Stimulated activated effector memory CD8-positive, alpha-beta T cell treated with anti-CD3 and anti-CD28 coated beads, Interleukin-12 subunit alpha, Interleukin-12 subunit beta, amount 100 ng/mL, for 72 hours (primary cell): Measurements from ENCODE around the gene STIM1.

Experiments
- ATAC-seq: fragments of 150-1000 bp; cut with Tn5 transposase; 2 replicates; pipeline ENCODE4 v1.10.0; 2021
- DNase-seq, 2 donors: peaks; one replicate each; pipeline ENCODE4 v3.0.0; 2021 to 2022; ENCODE audit warnings: low spot score in 2 of 2
- H3K27ac Mint-ChIP-seq: one replicate; pipeline ENCODE4 v1.8.0; 2022; ENCODE audit warnings: mild to moderate bottlenecking, mixed read lengths
- H3K36me3 Mint-ChIP-seq: one replicate; pipeline ENCODE4 v1.8.0; 2022; ENCODE audit warnings: mild to moderate bottlenecking, mixed read lengths
- H3K4me1 Mint-ChIP-seq: one replicate; pipeline ENCODE4 v1.8.0; 2022; ENCODE audit warnings: mixed read lengths
- H3K4me3 Mint-ChIP-seq: one replicate; pipeline ENCODE4 v1.8.0; 2022; ENCODE audit warnings: mild to moderate bottlenecking, mixed read lengths
- H3K9me3 Mint-ChIP-seq: one replicate; pipeline ENCODE4 v1.8.0; 2022; ENCODE audit warnings: mixed read lengths

STIM1 gene

GRCh38 chr11:3950996-3951660 is 95.7 kb downstream of the STIM1 start:
- peaks cover 96% of the 10 kb centered on the region for H3K4me1 Mint-ChIP-seq
- no peak for DNase-seq
- peaks cover 12% of the 10 kb centered on the region for H3K36me3 Mint-ChIP-seq
- peak overlapping the region; percentile 23 for H3K4me3 Mint-ChIP-seq
- peaks cover 3% of the 10 kb centered on the region for H3K9me3 Mint-ChIP-seq
- peak overlapping the region; percentile 93 for H3K27ac Mint-ChIP-seq
- no peak for ATAC-seq

GRCh38 chr11:3952715-3953114 is 97.3 kb downstream of the STIM1 start:
- Mint-ChIP-seq H3K4me1 (peaks cover 89% of the 10 kb centered on the region), H3K27ac (peak overlapping the region; percentile 95), H3K9me3 (peaks cover 3% of the 10 kb centered on the region), H3K36me3 (peaks cover 5% of the 10 kb centered on the region), H3K4me3 (no peak overlapping the region)
- ATAC-seq (no peak), DNase-seq (no peak)

GRCh38 chr11:3953327-3953726 is 97.9 kb downstream of the STIM1 start:
- H3K36me3 Mint-ChIP-seq = peaks cover 5% of the 10 kb centered on the region
- H3K9me3 Mint-ChIP-seq = peaks cover 3% of the 10 kb centered on the region
- no peak for DNase-seq
- H3K27ac Mint-ChIP-seq = peak overlapping the region; percentile 95
- H3K4me1 Mint-ChIP-seq = peaks cover 87% of the 10 kb centered on the region
- no peak overlapping the region for H3K4me3 Mint-ChIP-seq
- ATAC-seq = no peak

GRCh38 chr11:3954448-3955298 is 99.2 kb downstream of the STIM1 start:
- H3K9me3 Mint-ChIP-seq = peaks cover 3% of the 10 kb centered on the region
- ATAC-seq = peak; percentile 68
- peaks cover 86% of the 10 kb centered on the region for H3K4me1 Mint-ChIP-seq
- DNase-seq = no peak
- H3K36me3 Mint-ChIP-seq = peaks cover 5% of the 10 kb centered on the region
- H3K4me3 Mint-ChIP-seq = peak overlapping the region; percentile 63
- H3K27ac Mint-ChIP-seq = peak overlapping the region; percentile 95

- Mint-ChIP-seq H3K4me3 (peak overlapping the region; percentile 63), H3K27ac (peak overlapping the region; percentile 95), H3K4me1 (peaks cover 81% of the 10 kb centered on the region), H3K9me3 (peaks cover 3% of the 10 kb centered on the region), H3K36me3 (peaks cover 5% of the 10 kb centered on the region)
- DNase-seq (no peak), ATAC-seq (peak; percentile 75)
Measured at GRCh38 chr11:3955299-3955665, 99.8 kb downstream of the STIM1 start.

- DNase-seq = no peak
- peaks cover 3% of the 10 kb centered on the region for H3K9me3 Mint-ChIP-seq
- no peak for ATAC-seq
- H3K36me3 Mint-ChIP-seq = peaks cover 5% of the 10 kb centered on the region
- peaks cover 77% of the 10 kb centered on the region for H3K4me1 Mint-ChIP-seq
- peak overlapping the region; percentile 95 for H3K27ac Mint-ChIP-seq
- H3K4me3 Mint-ChIP-seq = peak overlapping the region; percentile 9
Measured at GRCh38 chr11:3956038-3956437, 100.6 kb downstream of the STIM1 start.

- peaks cover 5% of the 10 kb centered on the region for H3K36me3 Mint-ChIP-seq
- no peak overlapping the region for H3K27ac Mint-ChIP-seq
Measured at GRCh38 chr11:3956748-3957147, 101.3 kb downstream of the STIM1 start.

GRCh38 chr11:3957437-3957836 is 102.0 kb downstream of the STIM1 start:
- Mint-ChIP-seq H3K4me1 (peaks cover 76% of the 10 kb centered on the region), H3K4me3 (no peak overlapping the region)

More at GRCh38 chr11:3956748-3957147, 101.3 kb downstream of the STIM1 start:
- H3K4me3 Mint-ChIP-seq = no peak overlapping the region
- H3K4me1 Mint-ChIP-seq = peaks cover 76% of the 10 kb centered on the region
- DNase-seq (no peak), ATAC-seq (no peak)
- H3K9me3 Mint-ChIP-seq = peaks cover 3% of the 10 kb centered on the region

GRCh38 chr11:3958281-3958680 is 102.8 kb downstream of the STIM1 start:
- Mint-ChIP-seq H3K4me3 (no peak overlapping the region), H3K27ac (no peak overlapping the region), H3K9me3 (peaks cover 3% of the 10 kb centered on the region), H3K36me3 (peaks cover 5% of the 10 kb centered on the region), H3K4me1 (peaks cover 75% of the 10 kb centered on the region)
- DNase-seq (no peak), ATAC-seq (no peak)

More at GRCh38 chr11:3957437-3957836, 102.0 kb downstream of the STIM1 start:
- no peak for DNase-seq
- Mint-ChIP-seq H3K27ac (no peak overlapping the region), H3K36me3 (peaks cover 5% of the 10 kb centered on the region), H3K9me3 (peaks cover 3% of the 10 kb centered on the region)
- no peak for ATAC-seq

- Mint-ChIP-seq H3K27ac (no peak overlapping the region), H3K4me3 (no peak overlapping the region), H3K36me3 (no peaks in the 10 kb centered on the region), H3K9me3 (no peaks in the 10 kb centered on the region), H3K4me1 (peaks cover 75% of the 10 kb centered on the region)
- peak; percentile 97 for ATAC-seq
- DNase-seq = no peak
Measured at GRCh38 chr11:3959015-3959902, 103.8 kb downstream of the STIM1 start.

GRCh38 chr11:3959903-3960265 is 104.4 kb downstream of the STIM1 start:
- Mint-ChIP-seq H3K36me3 (no peaks in the 10 kb centered on the region), H3K4me1 (peaks cover 69% of the 10 kb centered on the region), H3K27ac (no peak overlapping the region), H3K9me3 (no peaks in the 10 kb centered on the region), H3K4me3 (no peak overlapping the region)
- DNase-seq = no peak
- ATAC-seq = no peak

- Mint-ChIP-seq H3K4me3 (no peak overlapping the region), H3K27ac (no peak overlapping the region), H3K36me3 (no peaks in the 10 kb centered on the region), H3K4me1 (peaks cover 58% of the 10 kb centered on the region), H3K9me3 (no peaks in the 10 kb centered on the region)
- DNase-seq (no peak), ATAC-seq (no peak)
Measured at GRCh38 chr11:3962406-3962840, 107.0 kb downstream of the STIM1 start.

- ATAC-seq (no peak), DNase-seq (no peak)
- peaks cover 64% of the 10 kb centered on the region for H3K4me1 Mint-ChIP-seq
- H3K9me3 Mint-ChIP-seq = no peaks in the 10 kb centered on the region
- H3K27ac Mint-ChIP-seq = no peak overlapping the region
- H3K4me3 Mint-ChIP-seq = no peak overlapping the region
- peaks cover 6% of the 10 kb centered on the region for H3K36me3 Mint-ChIP-seq
Measured at GRCh38 chr11:3964056-3964455, 108.6 kb downstream of the STIM1 start.

- no peaks in the 10 kb centered on the region for H3K9me3 Mint-ChIP-seq
- H3K4me1 Mint-ChIP-seq = peaks cover 66% of the 10 kb centered on the region
- DNase-seq (no peak), ATAC-seq (no peak)
- H3K4me3 Mint-ChIP-seq = no peak overlapping the region
- H3K27ac Mint-ChIP-seq = no peak overlapping the region
- peaks cover 16% of the 10 kb centered on the region for H3K36me3 Mint-ChIP-seq
Measured at GRCh38 chr11:3964935-3965604, 109.6 kb downstream of the STIM1 start.

GRCh38 chr11:3967695-3968094 is 112.2 kb downstream of the STIM1 start:
- ATAC-seq (no peak), DNase-seq (no peak)
- Mint-ChIP-seq H3K4me1 (peaks cover 61% of the 10 kb centered on the region), H3K4me3 (no peak overlapping the region), H3K27ac (peak overlapping the region; percentile 13), H3K36me3 (peaks cover 24% of the 10 kb centered on the region), H3K9me3 (no peaks in the 10 kb centered on the region)
